Breast epithelium (tissue), 4 donors: ENCODE results near the gene ABR. TPM values are rescaled to one million over a fixed set of nuclear protein-coding genes. Genes with fewer than 3 reads are reported as not detected.
A peak's percentile ranks its signal among the peaks of the same experiment; 100 is the strongest.

Source experiments
- DNase-seq, 2 donors: peaks; one replicate each; pipeline ENCODE4 v3.0.0-alpha.2; 2019; ENCODE audit warnings: low spot score in 2 of 2
- H3K27ac ChIP-seq, 2 donors: fragments of 200-600 bp; sonication (generic) in 1 of 2; one replicate each; pipeline ENCODE4 v1.5.1; 2016 to 2019; ENCODE audit warnings: mild to moderate bottlenecking in 1 of 2
- H3K27me3 ChIP-seq, 2 donors: fragments of 200-600 bp; sonication (generic) in 1 of 2; one replicate each; pipeline versions ENCODE4 v1.5.1 to v1.6.0; 2017 to 2019; ENCODE audit warnings: control low read depth in 1 of 2, mild to moderate bottlenecking in 1 of 2
- H3K36me3 ChIP-seq: fragments of 200-600 bp; one replicate; pipeline ENCODE4 v1.5.1; 2019
- H3K4me1 ChIP-seq, 2 donors: fragments of 200-600 bp; sonication (generic); one replicate each; pipeline ENCODE4 v1.5.1; 2016 to 2019; ENCODE audit warnings: control low read depth in 1 of 2
- H3K4me3 ChIP-seq, 3 donors: fragments of 200-600 bp; sonication (generic); 1 replicate in 2 of 3; 2 replicates in 1 of 3; pipeline ENCODE4 v1.5.1; 2016 to 2019; ENCODE audit warnings: mild to moderate bottlenecking in 3 of 3, moderate library complexity in 2 of 3
- H3K9me3 ChIP-seq, 2 donors: fragments of 200-600 bp; sonication (generic) in 1 of 2; one replicate each; pipeline ENCODE4 v1.5.1; 2016 to 2019; ENCODE audit warnings: control low read depth in 1 of 2
- POLR2A ChIP-seq: fragments of 450-650 bp; IDR thresholded peaks from one replicate; pipeline ENCODE4 v1.6.1; 2016; ENCODE audit warnings: antibody characterized with exemption, mild to moderate bottlenecking, moderate library complexity
- POLR2AphosphoS5 ChIP-seq, 3 donors: sonication (generic); formaldehyde crosslinking; IDR thresholded peaks; one replicate each; pipeline ENCODE4 v1.6.1; 2017; ENCODE audit warnings: antibody characterized with exemption in 3 of 3
- intact Hi-C: fragments of 100-400 bp; cut with DNase I; formaldehyde crosslinking; loops from one replicate; pipeline ENCODE4 v1.15.1; 2023; ENCODE audit warnings: low total_unique reads
- total RNA-seq, 3 donors: library from RNA; depleted of rRNA; stranded (reverse); fragments of >200 nt; gene quantifications; one replicate each; pipeline ENCODE4 v1.1.0, GENCODE V29; 2016
- TF ChIP-seq, protein P1 (sequence below), 3 donors: fragments of 450-650 bp; IDR thresholded peaks; one replicate each; pipeline ENCODE4 v1.5.1; 2016 to 2017; ENCODE audit warnings: antibody characterized with exemption in 3 of 3, mild to moderate bottlenecking in 3 of 3, moderate library complexity in 3 of 3

Gene ABR
- total RNA-seq, 3 donors from 2014 or later: 63.5 to 77.0 (median 75.0) TPM

DNA sequence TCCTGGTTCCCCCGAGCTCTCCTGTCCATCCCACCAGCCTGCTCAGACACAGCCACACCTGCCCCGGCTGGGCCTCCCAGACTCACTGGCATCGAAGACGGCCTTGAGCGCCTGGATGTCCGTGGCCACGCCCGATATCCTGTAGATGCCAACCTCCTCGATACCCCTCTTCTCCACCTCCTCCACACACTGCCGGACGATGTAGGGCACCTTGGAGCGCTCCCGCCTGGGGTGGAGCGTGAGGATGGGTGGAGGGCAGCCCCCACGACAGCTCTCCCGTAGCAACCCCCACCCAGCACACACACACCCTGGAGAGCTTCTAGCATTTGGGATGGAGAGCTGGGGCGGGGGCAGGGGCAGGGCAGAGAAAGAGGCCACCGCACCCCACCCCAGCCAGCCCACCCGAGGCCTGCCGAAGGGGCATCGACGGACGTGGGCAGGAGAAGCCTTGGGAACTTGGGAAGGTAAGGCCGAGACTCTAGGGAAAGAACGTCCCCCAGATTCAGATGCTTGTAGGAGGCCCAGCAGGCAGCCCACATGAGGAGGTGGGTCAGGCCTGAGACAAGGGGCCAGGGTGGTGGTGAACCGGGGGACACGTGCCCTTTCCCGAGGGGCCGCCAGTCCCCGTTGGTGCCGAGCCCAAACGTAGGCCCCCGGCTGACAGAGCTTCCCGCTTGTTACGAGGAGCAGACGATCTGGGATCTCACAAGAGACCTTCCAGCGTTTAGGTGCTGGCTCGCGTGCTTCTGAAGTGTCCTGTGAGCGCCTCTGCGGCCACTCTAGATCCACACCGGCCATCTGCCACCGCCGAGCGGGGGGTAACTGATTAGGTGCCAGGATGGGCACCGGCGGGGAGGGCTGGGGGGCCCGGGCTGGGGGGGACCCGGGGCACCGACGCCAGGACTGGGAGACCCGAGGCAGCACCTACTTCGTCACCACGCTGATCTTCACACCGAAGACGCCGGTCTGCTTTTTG is 167.7 kb downstream of the ABR start:
- H3K27me3 ChIP-seq: no peaks in the 10 kb centered on the region
- peaks cover 0 to 4% of the 10 kb centered on the region in 2 donors for H3K4me1 ChIP-seq
- DNase-seq: no peak
- no peaks in the 10 kb centered on the region for H3K36me3 ChIP-seq
- TF ChIP-seq POLR2AphosphoS5 (IDR thresholded peaks at IDR 0.05) (no peak), POLR2A (no peak)
- TF ChIP-seq, protein P1, sequence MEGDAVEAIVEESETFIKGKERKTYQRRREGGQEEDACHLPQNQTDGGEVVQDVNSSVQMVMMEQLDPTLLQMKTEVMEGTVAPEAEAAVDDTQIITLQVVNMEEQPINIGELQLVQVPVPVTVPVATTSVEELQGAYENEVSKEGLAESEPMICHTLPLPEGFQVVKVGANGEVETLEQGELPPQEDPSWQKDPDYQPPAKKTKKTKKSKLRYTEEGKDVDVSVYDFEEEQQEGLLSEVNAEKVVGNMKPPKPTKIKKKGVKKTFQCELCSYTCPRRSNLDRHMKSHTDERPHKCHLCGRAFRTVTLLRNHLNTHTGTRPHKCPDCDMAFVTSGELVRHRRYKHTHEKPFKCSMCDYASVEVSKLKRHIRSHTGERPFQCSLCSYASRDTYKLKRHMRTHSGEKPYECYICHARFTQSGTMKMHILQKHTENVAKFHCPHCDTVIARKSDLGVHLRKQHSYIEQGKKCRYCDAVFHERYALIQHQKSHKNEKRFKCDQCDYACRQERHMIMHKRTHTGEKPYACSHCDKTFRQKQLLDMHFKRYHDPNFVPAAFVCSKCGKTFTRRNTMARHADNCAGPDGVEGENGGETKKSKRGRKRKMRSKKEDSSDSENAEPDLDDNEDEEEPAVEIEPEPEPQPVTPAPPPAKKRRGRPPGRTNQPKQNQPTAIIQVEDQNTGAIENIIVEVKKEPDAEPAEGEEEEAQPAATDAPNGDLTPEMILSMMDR (IDR thresholded peaks at IDR 0.05): no peak
- no peak overlapping the region for H3K27ac ChIP-seq
- H3K9me3 ChIP-seq: no peaks in the 10 kb centered on the region
- intact Hi-C loops: no loop called here
- no peak overlapping the region for H3K4me3 ChIP-seq

DNA sequence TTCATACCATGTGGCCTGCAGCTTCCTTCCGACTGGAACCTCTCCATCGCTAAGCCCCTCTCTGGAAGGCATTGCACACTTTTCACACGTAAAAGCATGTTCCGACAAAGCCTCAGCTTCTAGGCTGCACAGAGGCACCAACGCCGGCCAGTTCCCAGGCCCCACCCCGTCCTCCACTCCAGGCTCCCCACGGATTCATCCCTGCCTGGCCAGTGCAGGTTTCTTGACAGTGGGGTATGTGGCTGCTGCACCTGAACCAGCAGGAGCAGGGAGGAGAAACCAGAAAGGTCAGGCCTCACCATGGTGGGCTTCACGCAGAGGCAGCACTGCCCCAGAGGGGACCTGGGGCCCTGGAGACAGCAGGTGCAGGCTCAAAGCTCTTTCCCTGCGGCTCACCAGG is 168.6 kb downstream of the ABR start:
- Histone ChIP-seq H3K36me3 (no peaks in the 10 kb centered on the region), H3K4me3 (no peak overlapping the region), H3K27ac (peak overlapping the region in 1 of 2 donors; percentile 2), H3K27me3 (no peaks in the 10 kb centered on the region), H3K9me3 (no peaks in the 10 kb centered on the region), H3K4me1 (peaks cover 3 to 9% of the 10 kb centered on the region in 2 donors)
- intact Hi-C loops: no loop called here
- DNase-seq: no peak
- TF ChIP-seq, protein P1 (IDR thresholded peaks at IDR 0.05): no peak
- no peak for TF ChIP-seq POLR2A
- no peak for TF ChIP-seq POLR2AphosphoS5 (IDR thresholded peaks at IDR 0.05)

DNA sequence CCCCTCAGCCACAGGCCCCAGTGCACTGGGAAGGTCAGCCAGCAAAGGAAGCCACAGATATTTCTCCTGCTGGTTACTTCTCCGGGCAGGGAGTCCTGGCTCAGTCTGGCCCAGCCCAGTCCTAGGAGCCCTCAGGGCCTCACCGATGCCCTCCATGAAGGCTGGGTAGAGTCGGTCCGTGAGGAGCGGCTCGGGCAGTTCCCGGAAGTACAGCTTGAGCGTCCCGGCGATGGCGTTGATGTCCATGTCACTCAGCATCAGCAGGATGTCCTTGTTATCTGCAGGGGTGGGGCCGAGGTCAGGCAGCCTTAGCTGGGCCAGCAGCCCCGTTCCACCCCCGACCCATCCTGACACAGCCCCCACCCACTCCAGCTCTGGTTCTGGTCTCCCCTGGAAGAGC is 169.2 kb downstream of the ABR start:
- DNase-seq: no peak
- peaks cover 8 to 11% of the 10 kb centered on the region in 2 donors for H3K4me1 ChIP-seq
- no peak for TF ChIP-seq POLR2A
- TF ChIP-seq, protein P1 (IDR thresholded peaks at IDR 0.05): no peak
- no peak for TF ChIP-seq POLR2AphosphoS5 (IDR thresholded peaks at IDR 0.05)
- intact Hi-C loops: no loop called here
- no peak overlapping the region for H3K4me3 ChIP-seq
- H3K36me3 ChIP-seq: no peaks in the 10 kb centered on the region
- H3K9me3 ChIP-seq: no peaks in the 10 kb centered on the region
- H3K27me3 ChIP-seq: no peaks in the 10 kb centered on the region
- H3K27ac ChIP-seq: peak overlapping the region in 1 of 2 donors; percentile 2

DNA sequence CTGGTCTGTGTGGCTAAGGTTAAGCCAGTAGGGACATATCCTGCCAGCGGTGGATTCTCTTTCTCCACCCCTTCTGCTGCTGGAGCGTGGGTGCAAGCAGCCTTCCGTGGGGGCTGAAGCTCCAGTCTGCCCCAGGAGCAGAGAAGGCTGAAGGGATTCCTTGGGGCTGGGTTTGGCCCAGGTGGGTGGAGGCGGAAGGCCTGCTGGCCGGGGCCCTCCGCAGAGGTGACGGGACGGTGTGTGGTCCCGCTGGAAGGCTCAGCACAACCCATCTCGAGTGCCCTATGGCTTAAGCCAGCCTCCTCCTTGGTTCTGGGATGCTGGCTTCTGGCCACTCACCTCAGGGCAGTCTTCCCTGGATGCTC is 169.7 kb downstream of the ABR start:
- Histone ChIP-seq H3K4me1 (peaks cover 11 to 12% of the 10 kb centered on the region in 2 donors), H3K36me3 (no peaks in the 10 kb centered on the region), H3K4me3 (no peak overlapping the region), H3K27me3 (no peaks in the 10 kb centered on the region), H3K9me3 (no peaks in the 10 kb centered on the region), H3K27ac (peak overlapping the region in 1 of 2 donors; percentile 48)
- TF ChIP-seq POLR2AphosphoS5 (IDR thresholded peaks at IDR 0.05) (no peak), POLR2A (no peak)
- TF ChIP-seq, protein P1 (IDR thresholded peaks at IDR 0.05): no peak
- no peak for DNase-seq
- intact Hi-C loops: no loop called here
